NCI-H2196 (cell line): ENCODE measurements around the gene TMEM150B.

Experiments used
- DNase-seq: peaks from one replicate; lab custom pipeline; 2025; ENCODE audit not compliant: unreplicated experiment; lab: John Stamatoyannopoulos, UW

Gene TMEM150B

GRCh38 chr19:55325172-55325571, at the start of gene TMEM150B:
TSS of gene TMEM150B (minus strand) at chr19:55325341. CDS start at chr19:55321036, 4,305 bp downstream.
- DNase-seq = no peak

GRCh38 chr19:55373993-55374757, 49.0 kb upstream of the TMEM150B start:
- DNase-seq = no peak

GRCh38 chr19:55373306-55373992, 48.3 kb upstream of the TMEM150B start:
- no peak for DNase-seq

GRCh38 chr19:55372316-55373081, 47.4 kb upstream of the TMEM150B start:
- DNase-seq = no peak

GRCh38 chr19:55370305-55370988, 45.3 kb upstream of the TMEM150B start, which contains the start of gene IL11:
TSS of gene IL11 (minus strand) at chr19:55370463. CDS start at chr19:55370310, 153 bp downstream.
- no peak for DNase-seq

- DNase-seq = peak; percentile 36
Measured at GRCh38 chr19:55369653-55370304, 44.6 kb upstream of the TMEM150B start.

- DNase-seq = no peak
Measured at GRCh38 chr19:55368701-55369563, 43.8 kb upstream of the TMEM150B start.

- no peak for DNase-seq
Measured at GRCh38 chr19:55368106-55368505, 43.0 kb upstream of the TMEM150B start.

GRCh38 chr19:55366790-55367189, 41.6 kb upstream of the TMEM150B start:
- no peak for DNase-seq

GRCh38 chr19:55365964-55366363, 40.8 kb upstream of the TMEM150B start:
- DNase-seq = no peak

- no peak for DNase-seq
Measured at GRCh38 chr19:55365245-55365644, 40.1 kb upstream of the TMEM150B start.

- DNase-seq = no peak
Measured at GRCh38 chr19:55362990-55363716, 38.0 kb upstream of the TMEM150B start, which contains the start of gene GARIN5B. TSS of gene GARIN5B (minus strand) at chr19:55363260. CDS start at chr19:55363066, 194 bp downstream.

- DNase-seq = no peak
Measured at GRCh38 chr19:55362174-55362989, 37.2 kb upstream of the TMEM150B start.

- DNase-seq = no peak
Measured at GRCh38 chr19:55360902-55361301, 35.8 kb upstream of the TMEM150B start.

GRCh38 chr19:55358943-55359908, 34.1 kb upstream of the TMEM150B start:
- no peak for DNase-seq

- no peak for DNase-seq
Measured at GRCh38 chr19:55358493-55358892, 33.4 kb upstream of the TMEM150B start.
